ENCODE data around the gene TEKT1.
"Not testable (repeated sequence)": the region's sequence is repeated elsewhere in the genome, so short reads cannot be mapped to it uniquely, and the experiment has no call there.

The TEKT1 gene

DNA sequence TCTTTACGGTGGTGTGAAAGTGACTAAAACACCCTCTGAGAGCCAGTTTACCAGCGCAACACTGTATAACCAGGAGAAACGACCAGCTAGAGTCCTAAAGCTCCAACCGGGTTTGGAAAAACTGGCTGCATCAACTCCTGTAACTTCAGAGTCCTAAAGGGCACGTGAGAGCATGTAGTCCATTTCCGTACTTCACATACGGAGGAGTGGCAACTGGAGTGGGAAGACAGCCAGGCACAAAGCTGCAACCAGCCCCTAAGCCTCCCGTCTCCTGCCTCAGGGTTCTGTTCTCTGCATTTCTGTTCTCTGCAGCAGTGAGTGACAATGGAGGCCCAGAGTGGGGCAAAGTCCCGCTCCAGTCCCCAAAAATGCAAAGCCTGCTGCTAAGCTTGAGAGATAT is 19.2 kb downstream of the TEKT1 start:
- no peak for DNase-seq

DNA sequence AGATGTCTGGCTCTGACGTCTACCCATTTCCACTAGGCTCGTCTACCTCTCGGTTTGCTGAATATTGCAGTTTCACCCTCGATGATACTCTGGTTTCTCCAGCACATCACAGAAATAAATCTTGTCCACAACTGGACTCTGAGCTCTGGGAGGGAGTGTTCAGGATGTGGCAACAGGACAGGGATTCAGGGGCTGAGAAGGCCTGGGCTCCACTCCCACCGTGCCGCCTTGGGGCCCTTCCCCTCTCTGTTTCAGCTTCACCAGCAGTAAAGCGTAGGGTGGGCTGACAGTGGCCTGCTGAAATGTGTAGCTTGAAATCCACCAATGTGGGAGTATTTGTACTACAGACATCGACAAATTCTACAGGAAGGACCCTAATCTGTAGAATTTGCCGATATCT is 20.0 kb downstream of the TEKT1 start:
- no peak for DNase-seq

DNA sequence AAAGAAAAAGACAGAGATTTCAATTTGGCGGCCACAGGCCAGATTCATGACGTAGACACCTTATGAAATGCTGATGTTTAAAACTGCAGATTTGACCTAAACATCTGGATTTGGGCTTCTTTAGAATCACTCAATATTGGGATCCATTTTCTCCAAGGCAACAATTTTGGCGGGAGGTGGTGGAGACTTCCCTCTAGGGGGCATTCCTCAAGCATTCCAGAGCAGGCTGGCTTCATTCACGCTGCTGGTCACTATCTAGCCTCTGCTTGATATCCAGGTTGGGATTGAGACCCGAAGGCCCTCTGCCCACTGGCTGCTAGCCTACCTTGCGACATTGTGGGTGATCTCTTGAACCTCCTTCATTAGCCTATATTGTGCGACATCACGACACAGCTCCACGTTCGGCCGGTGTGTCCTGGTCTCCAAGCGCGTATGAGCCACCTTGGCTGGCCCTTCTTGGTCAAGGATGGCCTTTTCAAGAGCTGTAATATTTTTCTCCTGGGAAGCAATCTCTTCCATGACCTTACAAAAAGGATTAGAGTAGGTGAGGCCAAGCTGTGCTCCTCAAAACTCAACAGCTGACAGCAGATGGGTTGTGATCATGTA is 31.0 kb downstream of the TEKT1 start:
- no peak for DNase-seq

DNA sequence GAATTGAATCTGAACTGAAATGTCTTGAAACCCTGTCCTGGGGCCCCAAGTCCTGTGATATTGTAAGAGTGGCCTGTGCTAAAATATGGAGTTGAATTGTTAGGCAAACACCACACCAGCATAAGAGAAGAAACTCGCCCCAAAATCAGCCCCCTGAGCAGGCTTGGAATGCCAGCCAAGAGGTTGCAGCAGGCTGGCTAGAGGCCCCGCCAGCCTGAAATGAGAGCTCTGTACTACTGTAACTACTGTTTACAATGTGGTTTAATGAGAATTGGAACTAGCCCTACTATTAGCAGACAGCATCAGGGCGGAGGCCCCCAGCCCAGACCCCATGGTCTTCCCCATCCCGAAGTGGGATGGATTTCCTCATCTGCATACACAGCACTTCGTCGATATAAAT is 31.8 kb downstream of the TEKT1 start:
- DNase-seq: no peak

DNA sequence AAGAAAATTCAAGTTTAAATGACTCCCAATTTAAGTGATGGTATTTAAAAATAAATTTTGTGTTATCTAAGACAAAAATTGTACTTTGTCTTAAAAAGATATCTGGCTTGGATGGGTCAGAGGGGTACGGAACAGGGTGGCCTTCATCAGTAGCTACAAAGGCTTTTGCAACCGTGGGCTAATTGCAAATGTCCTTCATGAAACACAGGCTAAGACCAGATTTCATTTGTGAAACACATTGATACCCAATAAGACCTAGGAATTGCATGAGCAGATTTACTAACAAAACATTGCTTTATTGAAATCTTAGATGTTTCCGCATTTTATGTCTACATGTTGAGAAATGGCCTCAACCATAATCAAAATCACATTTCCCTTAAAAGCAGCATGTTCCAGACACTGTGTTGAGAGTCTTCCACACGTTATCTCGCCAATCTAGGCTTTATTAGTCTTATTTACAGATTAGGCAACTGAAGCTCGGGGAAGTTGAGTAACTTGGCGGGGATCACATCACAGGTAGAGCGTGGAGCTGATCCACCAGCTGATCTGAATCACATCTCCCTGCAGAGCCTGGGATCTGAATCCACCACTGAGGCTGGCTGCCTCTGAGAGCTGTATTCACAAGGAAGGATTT is 33.7 kb downstream of the TEKT1 start:
- DNase-seq: no peak

DNA sequence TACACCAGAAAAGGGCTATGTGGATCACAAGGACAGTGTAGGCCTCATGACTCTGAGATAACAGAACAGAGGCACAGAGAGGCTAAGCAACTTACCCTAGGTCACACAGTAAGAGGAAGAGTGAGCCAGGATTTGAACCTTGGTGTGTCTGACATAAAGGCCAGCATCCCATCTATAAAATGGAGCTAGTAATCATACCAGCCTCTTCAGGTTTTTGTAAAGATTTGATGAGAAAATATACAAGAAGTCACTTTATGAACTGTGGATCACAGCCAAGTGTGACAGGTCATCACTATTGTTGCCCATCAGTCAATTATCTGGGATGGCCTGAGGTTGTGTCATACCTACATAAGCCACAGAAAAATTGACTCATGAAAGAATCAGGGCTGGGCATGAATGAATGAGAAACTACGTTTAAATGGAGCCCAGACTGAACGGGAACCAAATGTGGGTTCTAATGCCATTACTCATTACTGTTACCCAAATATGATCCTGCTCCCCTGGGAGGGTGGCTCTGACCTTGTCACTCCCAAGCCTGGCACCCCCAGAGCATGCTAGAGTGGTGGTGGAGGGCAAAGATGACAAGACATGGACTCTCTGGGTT is 34.5 kb downstream of the TEKT1 start:
- no peak for DNase-seq

DNA sequence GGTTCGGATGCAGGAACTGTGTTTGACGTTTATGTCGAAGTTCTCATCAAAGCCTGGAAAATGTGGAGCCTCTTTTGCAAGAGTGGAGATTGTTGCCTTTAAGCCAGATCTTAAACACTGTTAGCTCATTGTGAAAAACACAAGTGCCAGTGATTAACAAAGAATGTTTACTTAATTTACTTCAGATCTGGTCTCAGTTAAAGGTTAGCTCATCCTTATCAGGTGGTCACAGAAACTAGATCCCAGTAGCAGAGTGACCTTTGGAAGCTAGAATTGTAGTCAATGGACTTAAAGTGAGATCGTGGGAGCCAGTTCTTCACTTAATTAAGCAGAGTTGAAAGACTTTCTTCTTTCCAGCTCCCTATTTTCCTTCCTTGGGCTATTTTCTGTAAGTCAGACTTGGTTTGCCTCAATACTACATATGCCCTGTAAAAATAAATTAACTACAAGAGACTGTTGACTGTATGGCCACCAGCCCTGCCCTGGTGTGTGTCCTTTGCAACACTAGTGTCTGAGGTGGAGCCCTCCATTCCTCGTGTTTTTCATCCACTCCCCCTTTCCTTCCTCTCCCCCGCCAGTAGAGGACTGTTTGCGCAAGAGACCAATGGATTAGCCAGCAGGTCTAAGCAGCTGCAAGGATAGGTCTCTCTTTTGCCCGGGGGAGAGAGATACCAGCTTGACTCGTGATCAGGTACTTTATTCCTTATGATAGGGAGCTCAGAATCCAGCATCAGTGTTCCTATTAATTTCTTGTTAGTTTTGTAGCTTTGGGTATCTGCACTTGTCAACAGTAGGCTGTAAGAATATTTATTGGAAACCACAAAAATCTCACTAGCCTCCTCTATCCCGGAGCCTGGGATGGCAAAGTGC is 35.3 kb downstream of the TEKT1 start:
- DNase-seq: no peak

DNA sequence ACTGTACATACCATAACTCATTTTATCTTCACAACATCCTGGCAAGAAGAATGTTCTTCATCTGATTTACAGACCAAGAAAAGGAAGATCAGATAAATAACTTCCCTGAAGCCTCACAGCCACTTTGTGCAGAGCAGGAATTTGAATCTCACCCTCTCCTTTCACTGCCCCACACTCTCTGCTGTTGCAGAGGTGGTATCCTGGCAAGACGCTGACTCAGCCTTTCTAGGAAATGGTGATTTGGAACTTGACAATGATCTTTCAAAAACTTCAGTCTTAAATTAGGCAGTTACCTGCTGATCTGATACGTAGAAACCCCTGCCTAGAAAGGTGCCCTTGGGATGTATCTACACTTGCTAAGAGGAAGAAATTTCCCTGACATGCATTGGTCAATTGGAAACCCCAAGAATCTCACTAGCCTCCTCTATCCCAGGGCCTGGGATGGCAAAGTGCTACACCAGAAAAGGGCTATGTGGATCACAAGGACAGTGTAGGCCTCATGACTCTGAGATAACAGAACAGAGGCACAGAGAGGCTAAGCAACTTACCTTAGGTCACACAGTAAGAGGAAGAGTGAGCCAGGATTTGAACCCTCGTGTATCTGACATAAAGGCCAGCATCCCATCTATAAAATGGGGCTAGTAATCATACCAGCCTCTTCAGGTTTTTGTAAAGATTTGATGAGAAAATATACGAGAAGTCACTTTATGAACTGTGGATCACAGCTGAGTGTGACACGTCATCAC is 37.6 kb downstream of the TEKT1 start:
- DNase-seq: no peak

DNA sequence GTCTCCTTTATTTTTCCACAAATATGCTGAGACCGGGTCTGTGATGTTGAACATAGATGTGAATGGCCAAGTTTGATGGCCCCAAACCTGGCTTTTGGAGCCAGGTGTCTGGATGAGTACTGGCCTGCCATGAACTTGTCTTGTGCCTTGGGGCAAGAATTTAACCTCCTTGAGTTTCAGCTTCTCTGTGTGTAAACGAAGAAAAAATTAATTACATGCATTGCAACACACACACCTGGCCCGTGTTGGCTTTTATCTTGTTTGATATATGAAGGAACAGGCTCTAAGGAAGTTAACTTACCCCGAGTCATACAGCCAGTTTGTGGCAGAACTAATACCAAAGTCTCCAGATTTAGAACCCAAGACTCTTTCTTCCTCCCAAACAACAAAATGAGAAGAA is 42.4 kb downstream of the TEKT1 start:
- DNase-seq: no peak

DNA sequence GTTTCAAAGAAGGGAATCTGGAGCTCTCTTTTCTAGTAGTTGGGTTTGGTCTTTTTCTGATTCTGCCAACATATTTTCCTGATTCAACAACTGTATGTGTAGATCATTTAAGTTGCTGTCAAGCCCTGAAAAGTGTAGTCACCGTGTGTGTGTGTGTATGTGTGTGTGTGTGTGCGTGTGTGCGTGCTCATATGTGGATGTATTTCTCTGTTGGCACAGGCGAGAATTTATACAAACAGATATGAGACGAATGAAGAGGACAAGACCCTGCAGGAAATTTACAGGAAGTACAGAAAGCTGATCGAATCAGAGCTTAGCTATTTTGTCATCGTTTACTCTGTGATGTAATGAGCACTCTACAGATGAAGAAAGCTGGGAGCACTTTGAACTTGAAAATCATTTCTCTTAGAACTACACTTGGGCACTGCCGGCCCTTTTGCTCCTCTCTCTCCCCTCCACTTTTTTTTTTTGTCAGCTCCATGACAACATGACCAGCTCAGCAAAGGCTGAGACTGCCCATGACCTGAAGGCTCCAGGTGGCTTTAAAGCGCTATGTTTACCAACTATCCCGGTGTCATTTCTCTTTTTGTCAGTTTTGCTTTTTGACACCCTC is 44.3 kb downstream of the TEKT1 start:
- DNase-seq: no peak

DNA sequence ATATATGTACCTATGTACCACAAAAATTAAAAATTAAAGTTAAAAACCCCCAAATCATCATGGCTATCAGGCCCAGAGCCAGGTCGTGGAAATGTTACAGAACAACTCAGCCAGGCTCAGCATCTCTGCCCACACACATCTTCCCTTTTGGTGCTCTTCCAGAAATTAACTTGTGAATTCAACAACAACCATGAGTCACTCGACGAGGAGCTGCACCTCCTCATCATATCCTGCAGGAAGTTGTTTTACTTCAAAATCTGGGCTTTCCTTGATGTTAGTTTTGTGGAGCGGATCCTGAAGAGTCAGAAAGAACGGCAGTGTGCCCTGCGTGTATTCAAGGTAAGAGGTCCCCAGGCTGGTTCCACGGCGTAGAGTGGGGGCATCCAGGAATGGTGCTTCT is 44.9 kb downstream of the TEKT1 start:
- DNase-seq: no peak

DNA sequence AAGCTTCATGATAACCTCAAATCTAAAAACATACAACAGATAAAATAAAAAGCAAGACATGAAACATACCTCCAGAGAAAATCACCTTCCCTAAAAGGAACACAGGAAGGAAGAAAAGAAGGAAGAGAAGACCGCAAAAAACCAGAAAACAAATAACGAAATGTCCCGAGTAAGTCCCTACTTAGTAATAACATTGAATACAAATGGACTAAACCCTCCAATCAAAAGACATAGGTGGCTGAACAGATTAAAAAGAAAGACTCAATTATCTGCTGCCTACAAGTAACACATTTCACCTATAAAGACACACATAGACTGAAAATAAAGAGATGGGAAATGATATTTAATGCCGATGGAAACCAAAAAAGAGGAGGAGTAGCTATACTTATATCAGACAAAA is 49.3 kb downstream of the TEKT1 start:
- DNase-seq: no peak

DNA sequence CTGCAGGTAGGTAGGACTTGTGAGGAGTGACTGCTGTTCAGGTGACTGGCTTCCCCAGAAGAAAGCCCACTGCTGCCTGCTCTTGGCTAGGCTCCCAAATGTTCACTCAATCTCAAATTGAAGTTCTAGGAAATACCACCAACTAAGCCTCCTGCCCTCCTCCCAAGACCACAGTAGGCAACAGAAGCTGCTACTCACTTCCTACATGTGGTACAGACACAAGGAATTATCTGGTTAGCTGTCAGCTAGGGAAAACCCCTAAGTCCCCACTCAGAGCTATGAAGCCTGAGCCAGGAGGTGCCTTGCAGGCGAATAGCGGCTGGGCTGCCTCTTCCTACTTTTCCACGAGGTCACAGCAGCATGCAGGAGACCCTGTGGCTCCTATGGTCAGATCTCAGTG is 50.6 kb downstream of the TEKT1 start:
- no peak for DNase-seq

DNA sequence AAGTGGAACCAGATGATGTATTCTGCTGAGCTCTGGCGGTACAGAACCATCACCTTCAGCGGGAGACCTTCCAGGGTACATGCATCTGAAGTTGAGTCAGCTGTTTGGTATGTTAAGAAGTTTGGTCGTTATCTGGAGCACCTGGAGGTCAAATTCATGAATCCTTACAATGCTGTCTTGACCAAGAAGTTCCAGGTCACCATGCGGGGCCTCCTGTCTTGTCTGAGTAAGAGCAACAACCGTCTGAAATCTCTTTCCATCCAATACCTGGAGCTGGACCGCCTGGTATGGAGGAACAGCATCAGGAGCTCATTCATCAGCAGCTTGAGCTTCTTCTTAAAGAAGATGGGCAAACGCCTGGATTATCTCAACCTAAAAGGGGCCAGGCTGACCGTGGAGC is 51.5 kb downstream of the TEKT1 start:
- DNase-seq: no peak

DNA sequence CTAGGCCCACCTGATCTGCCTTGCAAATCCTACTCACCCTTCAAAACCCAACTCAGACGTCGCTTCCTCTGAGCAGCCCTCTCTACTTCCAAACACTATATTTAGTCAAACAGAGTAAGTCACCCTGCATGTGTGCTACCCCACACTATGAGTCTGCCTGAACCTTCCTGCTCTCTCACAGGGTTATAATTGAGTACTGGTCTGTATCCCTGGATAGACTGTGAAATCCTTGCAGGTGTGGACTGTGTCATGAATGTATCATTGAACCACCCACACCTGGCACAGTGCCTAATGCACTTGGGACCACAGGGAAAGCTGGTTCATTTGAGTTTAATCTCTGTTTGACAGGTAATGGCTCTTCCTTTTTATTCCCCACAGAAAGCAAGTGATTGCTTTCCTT is 52.1 kb downstream of the TEKT1 start:
- DNase-seq: no peak

DNA sequence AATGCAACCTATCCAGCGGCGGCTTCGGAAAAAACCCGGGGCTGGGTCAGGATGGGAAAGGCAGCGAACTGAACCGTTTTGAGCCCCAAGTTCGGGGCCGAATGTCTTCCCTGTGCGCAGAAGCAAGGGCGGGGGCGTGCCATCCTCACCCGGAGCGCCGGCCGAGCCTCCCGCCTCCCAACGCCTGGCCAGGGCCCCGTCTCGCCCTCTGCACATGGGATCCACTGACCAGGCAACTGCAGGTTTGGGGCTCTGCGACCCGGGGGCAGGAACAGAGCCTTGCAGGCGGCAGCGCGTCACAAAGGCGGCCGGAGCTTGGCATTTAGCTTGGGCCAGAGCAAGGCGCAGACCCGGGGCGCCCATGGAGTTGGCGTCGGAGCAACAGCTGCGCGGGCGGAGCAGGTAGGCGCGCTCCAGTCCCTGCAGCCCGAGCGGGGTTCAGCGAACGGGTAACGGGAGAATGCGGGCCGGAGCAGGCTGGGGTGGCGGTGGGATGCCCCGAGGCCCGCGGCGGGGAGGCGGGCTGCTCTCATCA is 55.6 kb downstream of the TEKT1 start, which contains the start of gene FBXO39:
Gene FBXO39, plus strand, starts transcription at position 345 of the 535 bp plus-strand sequence. CDS start 3,654 bp downstream, outside the sequence.
- no peak for DNase-seq

DNA sequence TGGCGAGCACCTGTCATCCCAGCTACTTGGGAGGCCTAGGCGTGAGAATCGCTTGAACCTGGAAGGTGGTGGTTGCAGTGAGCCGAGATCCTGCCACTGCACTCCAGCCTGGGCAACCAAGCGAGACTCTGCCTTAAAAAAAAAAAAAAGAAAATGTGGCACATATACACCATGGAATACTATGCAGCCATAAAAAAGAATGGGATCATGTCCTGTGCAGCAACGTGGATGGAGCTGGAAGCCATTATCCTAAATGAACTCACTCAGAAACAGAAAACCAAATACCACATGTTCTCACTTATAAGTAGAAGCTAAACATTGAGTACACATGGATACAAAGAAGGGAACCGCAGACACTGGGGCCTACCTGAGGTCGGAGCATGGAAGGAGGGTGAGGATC is 56.6 kb downstream of the TEKT1 start:
- not testable (repeated sequence) for DNase-seq

DNA sequence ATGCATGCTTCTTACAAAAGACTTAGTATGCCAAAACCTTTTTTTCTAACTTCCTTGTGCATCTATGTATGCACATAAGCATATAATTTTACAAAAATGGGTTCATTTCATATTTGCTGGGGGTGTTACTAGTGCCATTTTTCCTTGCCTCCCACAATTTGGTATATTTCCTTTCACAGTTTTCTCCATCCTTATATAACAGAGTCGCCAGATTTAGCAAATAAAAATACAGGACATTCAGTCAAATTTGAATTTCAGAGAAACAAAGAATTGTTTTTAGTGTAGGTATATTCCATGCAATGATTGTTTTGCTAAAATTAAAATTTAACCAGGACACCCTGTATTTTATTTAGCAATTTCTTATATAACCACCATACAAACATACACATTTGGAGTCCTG is 59.5 kb downstream of the TEKT1 start:
- DNase-seq: no peak

DNA sequence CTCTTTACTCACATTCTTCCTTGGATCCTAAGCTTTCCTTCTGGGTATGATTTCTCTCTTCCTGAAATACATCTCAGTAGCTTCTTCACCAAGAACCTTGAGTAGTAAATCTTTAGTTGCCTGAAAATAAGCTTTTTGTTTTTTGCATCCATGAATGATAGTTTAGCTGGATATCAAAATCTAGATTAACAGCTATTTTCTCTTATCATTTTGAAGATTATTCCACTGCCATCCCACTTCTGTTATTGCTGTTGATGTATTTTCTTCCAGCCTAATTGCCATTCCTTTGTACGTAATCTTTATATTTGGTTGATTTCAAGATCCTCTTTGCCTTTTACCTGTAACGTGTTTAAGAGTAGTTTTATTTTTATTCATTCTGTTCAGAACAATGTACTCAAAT is 63.1 kb downstream of the TEKT1 start:
- no peak for DNase-seq

DNA sequence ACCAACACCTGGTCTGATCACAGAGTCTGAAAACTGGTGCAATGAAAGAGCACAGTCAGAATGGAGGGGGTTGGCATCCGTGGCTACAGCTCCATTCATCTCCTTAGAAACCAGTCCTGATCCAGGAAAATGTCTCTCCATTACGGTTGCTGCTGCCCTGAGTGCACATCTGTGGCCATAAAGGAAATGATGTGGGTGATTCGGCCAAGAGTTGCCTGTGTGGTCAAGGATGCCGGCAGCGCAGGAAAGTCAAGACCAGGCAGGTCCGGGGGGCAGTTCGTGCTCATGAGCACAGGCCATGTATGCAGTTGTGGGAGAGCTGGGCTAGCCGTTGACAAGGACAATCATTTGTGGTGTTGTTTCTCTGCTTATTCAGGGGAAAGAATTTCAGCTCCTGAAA is 69.8 kb downstream of the TEKT1 start:
- DNase-seq: no peak

DNA sequence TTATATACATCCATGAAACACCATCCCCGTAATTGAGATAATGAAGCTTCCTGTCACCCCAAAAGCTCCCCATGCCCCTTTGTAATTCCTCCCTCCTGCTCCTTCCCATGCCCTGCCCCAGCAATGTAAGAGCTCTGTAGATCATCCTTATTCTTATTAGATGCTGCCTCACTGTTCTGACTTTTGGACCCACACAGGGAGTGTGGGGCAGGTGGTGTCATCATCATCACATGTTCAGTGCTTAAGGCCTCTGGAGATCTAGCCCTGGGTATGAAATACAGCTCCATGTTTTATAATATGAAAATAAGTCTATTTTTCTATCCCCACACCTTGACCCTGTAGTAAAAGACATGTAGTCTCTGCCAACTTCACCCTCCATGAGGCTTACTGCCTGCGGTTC is 73.8 kb downstream of the TEKT1 start:
- no peak for DNase-seq

DNA sequence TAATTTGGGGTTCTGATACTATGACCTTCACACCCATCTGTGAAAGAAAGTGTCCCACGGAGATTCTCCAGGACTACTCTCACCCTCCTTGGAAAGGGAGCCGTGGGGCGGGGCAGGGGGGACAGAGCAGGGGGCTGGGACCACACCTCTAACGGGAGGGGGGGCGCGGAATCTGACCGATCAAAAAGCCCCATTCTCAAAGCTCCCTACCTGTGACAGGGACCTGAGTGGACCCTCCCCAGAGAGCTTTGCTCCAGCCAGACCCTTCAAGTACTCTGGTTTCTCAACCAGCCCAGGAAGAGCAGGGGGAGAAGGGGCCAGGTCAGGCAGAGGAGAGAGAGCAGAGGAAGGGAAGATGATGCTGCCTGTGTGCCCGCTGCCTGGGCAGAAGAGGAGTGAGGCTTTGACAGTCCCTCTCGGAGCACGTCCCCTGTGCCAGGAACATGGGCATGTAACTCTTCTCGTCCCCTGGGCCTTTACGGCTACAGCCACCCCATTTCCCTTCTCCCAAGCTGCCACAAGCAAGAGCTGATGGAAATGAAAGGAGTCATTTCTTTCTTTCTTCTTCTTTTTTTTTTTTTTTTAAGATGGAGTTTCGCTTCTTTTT is 75.0 kb downstream of the TEKT1 start:
- no peak for DNase-seq
